ENCODE data around the gene TJP1. TPM values are rescaled to one million over a fixed set of nuclear protein-coding genes. Genes with fewer than 3 reads are reported as not detected.

The TJP1 gene
- total RNA-seq, 2 experiments from 2014 or later = not detected

DNA sequence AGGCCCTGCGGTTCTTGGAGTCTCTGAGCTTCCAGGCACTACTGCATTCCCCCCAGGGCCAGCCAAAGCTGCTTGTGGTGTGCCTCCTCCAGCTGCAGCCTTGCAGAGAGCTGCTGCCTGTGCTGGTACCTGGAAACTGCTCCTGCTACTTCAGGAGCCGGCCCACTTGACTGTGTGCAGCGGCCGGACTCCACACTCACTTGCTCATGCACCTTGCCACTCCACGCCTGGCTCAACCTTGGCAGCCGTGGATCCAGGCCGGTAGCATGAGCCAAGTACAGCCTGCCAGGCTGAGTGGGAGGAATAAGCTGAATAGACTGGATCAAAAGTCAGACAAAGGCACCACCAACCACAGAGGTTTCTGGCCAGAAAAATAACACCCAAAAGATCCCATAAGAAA, 169.7 kb downstream of the TJP1 start:
- Mint-ChIP-seq H3K4me3 (no peak overlapping the region), H3K36me3 (ENCODE audit: low read depth) (no peaks in the 10 kb centered on the region)
- POLR2A ChIA-PET = no interaction called here

GRCh38 chr15:29651476-29652233, 170.6 kb downstream of the TJP1 start:
- POLR2A ChIA-PET = no interaction called here
- Mint-ChIP-seq H3K4me1 (no peaks in the 10 kb centered on the region), H3K27ac (no peak overlapping the region), H3K36me3 (ENCODE audit: low read depth) (no peaks in the 10 kb centered on the region), H3K9me3 (peaks cover 19% of the 10 kb centered on the region), H3K4me3 (no peak overlapping the region), H3K27me3 (peaks cover 3% of the 10 kb centered on the region)
- CTCF ChIA-PET = interaction anchor here (1.0 kb wide), 1 partner anchor 16 kb away, joined by 3 read pairs; no protein-coding TSS in a partner anchor
- no peak for DNase-seq

More for the DNA sequence above, 169.7 kb downstream of the TJP1 start:
- Mint-ChIP-seq H3K27me3 (no peaks in the 10 kb centered on the region), H3K9me3 (peaks cover 14% of the 10 kb centered on the region), H3K4me1 (no peaks in the 10 kb centered on the region), H3K27ac (no peak overlapping the region)
- CTCF ChIA-PET = interaction anchor here (1.0 kb wide), 1 partner anchor 17 kb away, joined by 3 read pairs; no protein-coding TSS in a partner anchor
- DNase-seq = no peak
